K562 treated with DMSO at 1 percent for 4 hours (cell line): ENCODE data around the gene CLEC4D. TPM values are rescaled to one million over a fixed set of nuclear protein-coding genes. Genes with fewer than 3 reads are reported as not detected.

Experiments used
- total RNA-seq: library from RNA; unstranded; fragments of 300-600 nt; gene quantifications from 2 replicates; pipeline ENCODE4 v1.2.3, GENCODE V29; 2022; ENCODE audit not compliant: insufficient read depth

The CLEC4D gene
- total RNA-seq = not detected in 2 replicates

GRCh38 chr12:8513256-8513655 is at the start of gene CLEC4D:
TSS of gene CLEC4D (plus strand) at chr12:8513503. CDS start at chr12:8513733, 230 bp downstream.

DNA sequence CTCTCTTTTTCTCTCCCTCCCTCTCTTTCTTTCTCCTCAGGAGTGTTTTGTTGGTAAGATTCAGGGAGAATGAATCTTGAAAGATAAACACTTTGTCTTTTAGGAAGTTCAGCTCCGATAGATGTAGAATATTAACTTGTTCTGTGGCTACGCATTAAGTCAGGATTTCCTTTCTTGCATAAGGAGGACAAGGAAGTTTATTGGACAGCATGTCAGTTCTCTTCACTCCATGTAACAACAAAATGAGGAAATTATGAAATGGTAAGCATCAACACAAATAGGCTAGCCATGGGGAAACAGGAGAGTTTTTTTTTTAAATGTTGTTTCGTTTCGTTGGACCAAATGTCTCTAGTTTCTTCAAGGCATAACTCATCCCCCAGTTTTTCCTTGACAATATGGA is 27.5 kb downstream of the CLEC4D start, which contains the start of gene CLEC4E:
TSS of gene CLEC4E (minus strand) at position 75 of the 400 bp plus-strand sequence. CDS start 108 bp downstream, outside the sequence.

Other genes starting within 250 kb of the CLEC4D start
- not detected in 2 replicates for gene CLEC6A, start 57.5 kb upstream of the CLEC4D start, total RNA-seq
- gene CLEC4E, start 27.4 kb downstream of the CLEC4D start, total RNA-seq = not detected in 2 replicates
- gene AICDA, start 99.4 kb downstream of the CLEC4D start, total RNA-seq = not detected in 2 replicates
- gene MFAP5, start 149.3 kb downstream of the CLEC4D start, total RNA-seq = not detected in 2 replicates
- gene RIMKLB, start 184.5 kb downstream of the CLEC4D start, total RNA-seq = 5.6 and 6.2 TPM in 2 replicates